H1 (cell line): ENCODE results near the gene C1orf50.

ENCODE experiments used
- BRCA1 ChIP-seq: IDR thresholded peaks from 2 replicates; pipeline ENCODE4 v1.6.1; 2012; ENCODE audit warnings: low read depth, low read length, improper control_type of control experiment
- SRF ChIP-seq: IDR thresholded peaks from 2 replicates; pipeline ENCODE4 v1.6.1; 2011; ENCODE audit warnings: mild to moderate bottlenecking, low read depth, low read length, moderate library complexity

DNA sequence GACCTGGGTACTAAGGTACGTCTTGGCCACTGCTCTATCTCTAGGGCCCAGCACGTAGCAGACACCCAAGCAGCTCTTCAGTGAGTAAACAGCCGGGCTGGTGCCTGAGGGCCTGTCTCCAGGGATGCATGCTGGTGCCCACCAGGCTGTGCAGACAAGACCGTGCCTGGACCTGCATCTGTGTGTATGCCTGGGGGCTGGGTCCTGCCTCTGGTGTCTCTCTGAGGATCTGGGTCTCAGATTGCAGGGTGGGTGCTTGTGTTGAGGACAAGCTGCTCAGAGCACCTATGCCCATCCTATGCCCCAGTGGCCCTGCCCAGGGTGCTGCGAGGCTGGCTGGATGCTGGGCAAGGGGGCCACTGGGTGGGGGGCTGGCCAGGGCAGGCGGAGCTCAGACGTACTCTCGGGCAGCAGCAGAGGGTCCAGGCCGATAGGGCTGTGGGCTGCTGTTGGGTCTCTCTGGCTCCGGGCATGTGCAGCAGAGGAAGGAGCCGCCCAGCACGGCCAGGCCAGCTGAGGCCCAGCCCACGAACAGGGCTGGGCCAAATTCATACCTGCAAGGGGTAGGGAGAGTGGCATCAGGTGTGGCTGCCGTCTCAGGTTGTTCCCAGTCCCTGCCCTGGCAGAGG is 31.5 kb upstream of the C1orf50 start:
- TF ChIP-seq SRF (no peak), BRCA1 (no peak)
